MM.1S (cell line): ENCODE data around the gene LATS1.

ENCODE experiments used
- EZH2 ChIP-seq: fragments of 300-600 bp; sonication (generic); optimal IDR thresholded peaks from 2 replicates; pipeline ENCODE3; 2017; ENCODE audit warnings: low read depth, mild to moderate bottlenecking, antibody characterized with exemption, low read length, mixed read lengths
- TF ChIP-seq, protein P1 (sequence below): fragments of 300-600 bp; sonication (generic); IDR thresholded peaks from 2 replicates; pipeline ENCODE4 v1.5.1; 2016; ENCODE audit warnings: antibody characterized with exemption, low read length, mixed read lengths

DNA sequence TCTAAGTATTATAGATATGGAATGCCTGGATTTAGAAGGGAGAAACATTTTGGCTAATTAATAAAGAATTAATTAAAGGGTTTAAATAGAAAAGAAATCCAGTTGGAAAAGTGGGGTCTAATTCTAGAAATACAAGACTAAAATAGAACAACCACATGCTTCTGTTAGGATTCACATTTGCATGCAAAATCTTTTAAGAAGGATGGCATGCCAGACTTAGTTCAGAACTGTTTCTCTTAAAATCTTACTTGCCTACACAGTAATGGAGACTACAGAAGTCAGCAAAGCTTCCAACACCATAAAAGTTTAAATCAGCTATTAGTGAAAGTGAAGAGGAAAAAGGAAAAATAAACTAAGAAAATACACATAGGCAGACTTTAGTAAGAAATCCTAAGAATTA is 36.7 kb downstream of the LATS1 start:
- TF ChIP-seq, protein P1, sequence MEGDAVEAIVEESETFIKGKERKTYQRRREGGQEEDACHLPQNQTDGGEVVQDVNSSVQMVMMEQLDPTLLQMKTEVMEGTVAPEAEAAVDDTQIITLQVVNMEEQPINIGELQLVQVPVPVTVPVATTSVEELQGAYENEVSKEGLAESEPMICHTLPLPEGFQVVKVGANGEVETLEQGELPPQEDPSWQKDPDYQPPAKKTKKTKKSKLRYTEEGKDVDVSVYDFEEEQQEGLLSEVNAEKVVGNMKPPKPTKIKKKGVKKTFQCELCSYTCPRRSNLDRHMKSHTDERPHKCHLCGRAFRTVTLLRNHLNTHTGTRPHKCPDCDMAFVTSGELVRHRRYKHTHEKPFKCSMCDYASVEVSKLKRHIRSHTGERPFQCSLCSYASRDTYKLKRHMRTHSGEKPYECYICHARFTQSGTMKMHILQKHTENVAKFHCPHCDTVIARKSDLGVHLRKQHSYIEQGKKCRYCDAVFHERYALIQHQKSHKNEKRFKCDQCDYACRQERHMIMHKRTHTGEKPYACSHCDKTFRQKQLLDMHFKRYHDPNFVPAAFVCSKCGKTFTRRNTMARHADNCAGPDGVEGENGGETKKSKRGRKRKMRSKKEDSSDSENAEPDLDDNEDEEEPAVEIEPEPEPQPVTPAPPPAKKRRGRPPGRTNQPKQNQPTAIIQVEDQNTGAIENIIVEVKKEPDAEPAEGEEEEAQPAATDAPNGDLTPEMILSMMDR, result no peak
- no peak for TF ChIP-seq EZH2
